ENCODE data around the gene ZNF618. TPM values are rescaled to one million over a fixed set of nuclear protein-coding genes. Genes with fewer than 3 reads are reported as not detected.

ZNF618 gene
- total and polyA plus RNA-seq, 2 donors = 3.0 to 7.8 TPM

- Histone ChIP-seq H3K27ac (ENCODE audit: low read depth) (no peak overlapping the region), H3K36me3 (ENCODE audit: insufficient read depth) (no peaks in the 10 kb centered on the region), H3K4me1 (ENCODE audit: insufficient read depth) (no peaks in the 10 kb centered on the region), H3K4me3 (ENCODE audit: low read depth, low read length) (no peak overlapping the region)
- DNase-seq (ENCODE audit: extremely low spot score) = no peak
- 78% methylated on average over 9 of the region's 9 CpGs for WGBS
Measured at GRCh38 chr9:113973226-113973625, 97.1 kb downstream of the ZNF618 start.

DNA sequence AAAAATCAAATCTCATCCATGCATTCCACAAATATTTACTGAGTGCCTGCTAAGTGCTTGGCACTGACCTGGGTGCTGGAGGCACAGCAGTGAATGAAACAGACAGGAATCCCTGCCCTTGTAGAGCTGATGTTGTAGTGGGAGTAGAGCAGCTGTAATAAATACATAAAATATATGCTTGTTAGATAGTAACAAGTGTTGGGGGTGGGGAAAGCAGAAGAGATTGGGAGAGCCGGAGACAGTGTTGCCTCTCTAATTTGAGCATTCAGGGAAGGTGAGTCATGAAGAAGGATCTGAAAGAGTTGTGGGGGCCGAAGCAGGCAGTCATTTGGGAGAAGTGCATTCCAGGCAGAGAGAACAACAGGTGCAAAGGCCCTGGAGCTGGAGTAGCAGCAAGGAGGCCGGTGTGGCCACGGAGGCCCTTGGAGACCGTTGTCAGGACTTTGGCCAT, 97.9 kb downstream of the ZNF618 start:
- DNase-seq (ENCODE audit: extremely low spot score) = no peak
- Histone ChIP-seq H3K4me3 (ENCODE audit: low read depth, low read length) (no peak overlapping the region), H3K27ac (ENCODE audit: low read depth) (no peak overlapping the region), H3K36me3 (ENCODE audit: insufficient read depth) (no peaks in the 10 kb centered on the region), H3K4me1 (ENCODE audit: insufficient read depth) (no peaks in the 10 kb centered on the region)
- WGBS = 90% methylated on average over 5 of the region's 5 CpGs

GRCh38 chr9:113976915-113977314, 100.8 kb downstream of the ZNF618 start:
- WGBS = 95% methylated on average over 8 of the region's 8 CpGs
- Histone ChIP-seq H3K4me3 (ENCODE audit: low read depth, low read length) (no peak overlapping the region), H3K4me1 (ENCODE audit: insufficient read depth) (no peaks in the 10 kb centered on the region), H3K36me3 (ENCODE audit: insufficient read depth) (no peaks in the 10 kb centered on the region), H3K27ac (ENCODE audit: low read depth) (no peak overlapping the region)
- no peak for DNase-seq (ENCODE audit: extremely low spot score)

GRCh38 chr9:113978725-113979342, 102.7 kb downstream of the ZNF618 start:
- Histone ChIP-seq H3K4me3 (ENCODE audit: low read depth, low read length) (no peak overlapping the region), H3K4me1 (ENCODE audit: insufficient read depth) (no peaks in the 10 kb centered on the region), H3K36me3 (ENCODE audit: insufficient read depth) (no peaks in the 10 kb centered on the region), H3K27ac (ENCODE audit: low read depth) (no peak overlapping the region)
- no peak for DNase-seq (ENCODE audit: extremely low spot score)
- 89% methylated on average over 6 of the region's 6 CpGs for WGBS

DNA sequence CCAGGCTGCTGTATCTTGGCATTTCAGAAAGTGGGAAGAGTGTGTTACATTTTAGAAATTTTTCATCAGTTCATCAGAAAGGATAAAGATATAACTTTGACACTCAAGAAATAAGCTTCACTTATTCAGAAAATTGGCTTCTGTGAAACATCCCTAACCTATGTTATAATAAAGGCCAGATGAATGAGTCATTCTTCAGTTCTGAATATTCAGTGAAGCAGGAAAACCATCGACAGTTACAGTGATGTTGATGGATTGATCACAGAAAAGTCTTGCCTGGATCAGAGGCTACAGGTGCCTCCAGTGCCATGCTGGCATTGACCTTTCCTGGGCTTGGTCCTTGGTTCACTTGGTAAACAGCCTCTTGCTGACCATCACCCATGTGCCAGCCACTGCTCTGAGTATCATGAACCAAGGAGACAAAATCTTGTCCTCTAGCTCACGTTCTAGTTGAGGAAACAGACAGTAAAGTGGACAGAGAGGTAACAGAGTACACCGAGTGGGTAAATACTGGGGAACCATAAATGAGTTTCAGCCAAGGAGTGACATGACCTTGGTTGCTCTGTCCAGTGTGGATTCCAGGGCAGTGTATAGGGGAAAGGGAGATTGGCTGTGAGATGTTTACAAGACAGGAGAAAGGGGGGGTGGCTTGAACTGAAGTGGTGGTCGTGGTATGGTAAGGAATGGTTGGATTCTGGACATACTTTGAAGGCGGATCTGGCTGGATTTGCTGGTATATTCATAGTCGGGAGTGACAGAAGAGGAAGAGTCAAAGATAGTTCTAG, 103.4 kb downstream of the ZNF618 start:
- no peaks in the 10 kb centered on the region for H3K36me3 ChIP-seq (ENCODE audit: insufficient read depth)

GRCh38 chr9:113984639-113985380, 108.7 kb downstream of the ZNF618 start:
- Histone ChIP-seq H3K36me3 (ENCODE audit: insufficient read depth) (no peaks in the 10 kb centered on the region), H3K4me3 (ENCODE audit: low read depth, low read length) (no peak overlapping the region), H3K4me1 (ENCODE audit: insufficient read depth) (no peaks in the 10 kb centered on the region), H3K27ac (ENCODE audit: low read depth) (no peak overlapping the region)
- no peak for DNase-seq (ENCODE audit: extremely low spot score)
- 96% methylated on average over 10 of the region's 10 CpGs for WGBS

More for the DNA sequence above, 103.4 kb downstream of the ZNF618 start:
- WGBS = 78% methylated on average over 6 of the region's 6 CpGs
- DNase-seq (ENCODE audit: extremely low spot score) = no peak
- Histone ChIP-seq H3K27ac (ENCODE audit: low read depth) (no peak overlapping the region), H3K4me1 (ENCODE audit: insufficient read depth) (no peaks in the 10 kb centered on the region), H3K4me3 (ENCODE audit: low read depth, low read length) (no peak overlapping the region)

DNA sequence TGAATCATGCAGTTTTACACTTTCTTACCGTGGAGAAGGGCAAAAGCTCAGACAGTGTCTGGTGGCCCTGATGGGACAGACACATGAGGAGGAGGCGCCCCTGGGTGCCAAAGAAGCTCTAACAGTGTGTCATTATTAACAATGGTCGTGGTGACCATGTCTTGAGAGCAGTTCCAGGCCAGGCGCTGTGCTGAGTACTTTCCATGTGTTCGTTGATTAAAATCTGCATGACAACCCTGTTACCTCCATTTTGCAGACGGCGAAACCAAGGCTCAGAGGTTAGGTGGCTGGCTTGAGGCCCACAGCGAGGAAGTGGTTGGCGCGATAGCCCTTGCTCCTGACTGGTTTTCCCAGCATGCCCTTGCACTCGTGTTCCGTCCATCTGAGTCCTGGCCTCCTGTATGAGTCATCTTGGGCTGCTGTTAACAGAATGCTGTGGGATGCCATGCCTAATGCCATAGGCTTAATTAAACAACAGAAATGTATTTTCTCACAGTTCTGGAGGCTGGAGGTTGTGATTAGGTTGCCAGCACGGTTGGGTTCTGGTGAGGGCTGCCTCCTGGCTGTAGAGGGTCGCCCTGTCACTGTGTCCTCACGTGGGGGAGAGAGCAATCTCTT, 110.0 kb downstream of the ZNF618 start:
- no peaks in the 10 kb centered on the region for H3K36me3 ChIP-seq (ENCODE audit: insufficient read depth)
- DNase-seq (ENCODE audit: extremely low spot score) = no peak
- no peak overlapping the region for H3K27ac ChIP-seq (ENCODE audit: low read depth)
- 92% methylated on average over 15 of the region's 15 CpGs for WGBS
- no peaks in the 10 kb centered on the region for H3K4me1 ChIP-seq (ENCODE audit: insufficient read depth)
- H3K4me3 ChIP-seq (ENCODE audit: low read depth, low read length) = no peak overlapping the region

DNA sequence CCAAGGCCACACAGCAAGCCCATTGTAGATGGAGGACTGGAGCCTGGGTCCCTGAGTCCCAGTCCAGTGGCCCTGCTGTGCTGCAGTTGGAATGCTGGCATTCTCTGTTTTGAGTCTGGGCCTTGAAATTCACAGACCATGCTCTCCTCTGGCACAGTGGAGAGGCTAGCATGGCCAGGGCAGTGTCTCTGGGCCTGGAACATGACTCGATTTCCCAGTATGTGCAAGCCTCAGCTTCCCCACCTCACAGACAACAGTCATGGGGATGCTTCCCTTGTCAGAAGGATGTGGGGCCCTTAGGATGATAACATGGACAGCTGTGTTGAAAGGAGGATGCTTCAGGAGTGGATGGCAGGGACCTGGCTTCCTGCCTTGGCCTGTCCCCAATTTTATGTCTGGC, 110.8 kb downstream of the ZNF618 start:
- no peak overlapping the region for H3K27ac ChIP-seq (ENCODE audit: low read depth)
- 95% methylated on average over 1 of the region's 1 CpG for WGBS
- H3K36me3 ChIP-seq (ENCODE audit: insufficient read depth) = no peaks in the 10 kb centered on the region
- DNase-seq (ENCODE audit: extremely low spot score) = no peak
- no peak overlapping the region for H3K4me3 ChIP-seq (ENCODE audit: low read depth, low read length)
- H3K4me1 ChIP-seq (ENCODE audit: insufficient read depth) = no peaks in the 10 kb centered on the region

GRCh38 chr9:113987526-113987925, 111.4 kb downstream of the ZNF618 start:
- Histone ChIP-seq H3K4me3 (ENCODE audit: low read depth, low read length) (no peak overlapping the region), H3K27ac (ENCODE audit: low read depth) (no peak overlapping the region), H3K4me1 (ENCODE audit: insufficient read depth) (no peaks in the 10 kb centered on the region), H3K36me3 (ENCODE audit: insufficient read depth) (no peaks in the 10 kb centered on the region)
- no peak for DNase-seq (ENCODE audit: extremely low spot score)
- 88% methylated on average over 12 of the region's 12 CpGs for WGBS

- Histone ChIP-seq H3K27ac (ENCODE audit: low read depth) (no peak overlapping the region), H3K4me1 (ENCODE audit: insufficient read depth) (no peaks in the 10 kb centered on the region), H3K4me3 (ENCODE audit: low read depth, low read length) (no peak overlapping the region), H3K36me3 (ENCODE audit: insufficient read depth) (no peaks in the 10 kb centered on the region)
- DNase-seq (ENCODE audit: extremely low spot score) = no peak
- WGBS = 94% methylated on average over 23 of the region's 23 CpGs
Measured at GRCh38 chr9:113988385-113989016, 112.4 kb downstream of the ZNF618 start.

GRCh38 chr9:113989017-113989713, 113.1 kb downstream of the ZNF618 start:
- WGBS = 68% methylated on average over 12 of the region's 12 CpGs
- H3K27ac ChIP-seq (ENCODE audit: low read depth) = no peak overlapping the region
- H3K36me3 ChIP-seq (ENCODE audit: insufficient read depth) = no peaks in the 10 kb centered on the region
- no peaks in the 10 kb centered on the region for H3K4me1 ChIP-seq (ENCODE audit: insufficient read depth)
- no peak for DNase-seq (ENCODE audit: extremely low spot score)
- no peak overlapping the region for H3K4me3 ChIP-seq (ENCODE audit: low read depth, low read length)

GRCh38 chr9:113989714-113990569, 113.8 kb downstream of the ZNF618 start:
- no peak for DNase-seq (ENCODE audit: extremely low spot score)
- Histone ChIP-seq H3K36me3 (ENCODE audit: insufficient read depth) (no peaks in the 10 kb centered on the region), H3K4me1 (ENCODE audit: insufficient read depth) (no peaks in the 10 kb centered on the region), H3K4me3 (ENCODE audit: low read depth, low read length) (no peak overlapping the region), H3K27ac (ENCODE audit: low read depth) (no peak overlapping the region)
- WGBS = 85% methylated on average over 5 of the region's 5 CpGs
